A549 (cell line): ENCODE measurements around the gene TMEM41A.

Source experiments
- CTCF ChIP-seq: fragments of >200 bp; sonication (Bioruptor Twin); formaldehyde crosslinking; IDR thresholded peaks from 3 replicates; pipeline ENCODE4 v1.5.1; 2016
- JUNB ChIP-seq: fragments of >200 bp; sonication (Bioruptor Twin); formaldehyde crosslinking; IDR thresholded peaks from 2 replicates; pipeline ENCODE4 v1.6.1; 2016
- MAFK ChIP-seq: fragments of 450-650 bp; IDR thresholded peaks from 2 replicates; pipeline ENCODE4 v1.6.1; 2014; ENCODE audit not compliant: partially characterized antibody
- MAX ChIP-seq: IDR thresholded peaks from 2 replicates; pipeline ENCODE4 v1.6.1; 2012
- POLR2A ChIP-seq: IDR thresholded peaks from 2 replicates; pipeline ENCODE4 v1.6.1; 2012; ENCODE audit warnings: mild to moderate bottlenecking, low read length
- RARB ChIP-seq: fragments of 250-450 bp; sonication (Bioruptor Pico); IDR thresholded peaks from 2 replicates; pipeline ENCODE4 v1.8.0; 2021; ENCODE audit warnings: mild to moderate bottlenecking, moderate library complexity
- RCOR1 ChIP-seq: fragments of 150-350 bp; IDR thresholded peaks from 2 replicates; pipeline ENCODE4 v1.6.1; 2014; ENCODE audit warnings: antibody characterized with exemption, low read length, low read depth
- SMC3 ChIP-seq: fragments of >200 bp; sonication (Bioruptor Twin); formaldehyde crosslinking; IDR thresholded peaks from 3 replicates; pipeline ENCODE4 v1.6.1; 2018; ENCODE audit warnings: inconsistent platforms
- SREBF2 ChIP-seq: fragments of 450-650 bp; IDR thresholded peaks from 2 replicates; pipeline ENCODE4 v1.6.1; 2014; ENCODE audit warnings: mild to moderate bottlenecking, moderate library complexity

GRCh38 chr3:185498503-185499396 is at the start of gene TMEM41A:
- TF ChIP-seq RCOR1 (no peak), CTCF (0 out of 3 replicates have a peak, but pooled peaks have one; percentile 2), MAFK (no peak), JUNB (no peak), POLR2A (peak; percentile 76), SREBF2 (no peak), MAX (peak; percentile 80), SMC3 (peak; percentile 43; the same call in 2 of the 3 replicates), RARB (no peak)
